MM.1S (cell line): ENCODE measurements around the gene RNF182.

ENCODE experiments used
- DNase-seq: peaks from one replicate; pipeline ENCODE4 v3.0.0-alpha.2; 2015
- H2AFZ ChIP-seq: fragments of 300-600 bp; sonication (generic); 2 replicates; pipeline ENCODE4 v1.6.0; 2016; ENCODE audit warnings: antibody characterized with exemption, low read length
- H3F3A ChIP-seq: fragments of 300-600 bp; sonication (generic); 2 replicates; pipeline ENCODE4 v1.6.1; 2016; ENCODE audit warnings: mild to moderate bottlenecking, antibody characterized with exemption, low read length, moderate library complexity, mixed read lengths; ENCODE audit not compliant: insufficient read depth
- H3K27ac ChIP-seq: fragments of 300-600 bp; sonication (generic); 2 replicates; pipeline ENCODE4 v1.5.1; 2016; ENCODE audit warnings: mild to moderate bottlenecking, low read length
- H3K27me3 ChIP-seq: fragments of 300-600 bp; sonication (generic); replicated peaks from 2 replicates; pipeline ENCODE4 v1.6.0; 2016; ENCODE audit warnings: low read length; ENCODE audit not compliant: insufficient read depth
- H3K36me3 ChIP-seq: fragments of 300-600 bp; sonication (generic); replicated peaks from 2 replicates; pipeline ENCODE4 v1.6.1; 2016; ENCODE audit warnings: mild to moderate bottlenecking, low read length, mixed read lengths; ENCODE audit not compliant: insufficient read depth
- H3K4me1 ChIP-seq: fragments of 300-600 bp; sonication (generic); 2 replicates; pipeline ENCODE4 v1.6.1; 2016; ENCODE audit warnings: low read length, mixed read lengths
- H3K4me2 ChIP-seq: fragments of 300-600 bp; sonication (generic); 2 replicates; pipeline ENCODE4 v1.6.0; 2016; ENCODE audit warnings: low read depth, low read length
- H3K4me3 ChIP-seq: fragments of 300-600 bp; sonication (generic); 2 replicates; pipeline ENCODE4 v1.5.1; 2016; ENCODE audit warnings: low read length, mixed read lengths
- H3K79me2 ChIP-seq: fragments of 300-600 bp; sonication (generic); 2 replicates; pipeline ENCODE4 v1.6.1; 2016; ENCODE audit warnings: mixed run types, low read length, mixed read lengths
- H3K9ac ChIP-seq: fragments of 300-600 bp; sonication (generic); 2 replicates; pipeline ENCODE4 v1.6.1; 2016; ENCODE audit warnings: low read length, mixed read lengths
- H3K9me2 ChIP-seq: fragments of 300-600 bp; sonication (generic); replicated peaks from 2 replicates; pipeline ENCODE4 v1.6.1; 2016; ENCODE audit warnings: mild to moderate bottlenecking, low read length, mixed read lengths; ENCODE audit not compliant: insufficient read depth
- H3K9me3 ChIP-seq: fragments of 300-600 bp; sonication (generic); replicated peaks from 2 replicates; pipeline ENCODE4 v1.6.1; 2016; ENCODE audit warnings: mild to moderate bottlenecking, low read length, mixed read lengths; ENCODE audit not compliant: insufficient read depth
- H4K20me1 ChIP-seq: fragments of 300-600 bp; sonication (generic); 2 replicates; pipeline ENCODE4 v1.6.1; 2016; ENCODE audit warnings: mild to moderate bottlenecking, low read length, moderate library complexity, mixed read lengths; ENCODE audit not compliant: insufficient read depth
- EZH2 ChIP-seq: fragments of 300-600 bp; sonication (generic); optimal IDR thresholded peaks from 2 replicates; pipeline ENCODE3; 2017; ENCODE audit warnings: low read depth, mild to moderate bottlenecking, antibody characterized with exemption, low read length, mixed read lengths
- EZH2phosphoT487 ChIP-seq: fragments of 300-600 bp; sonication (generic); IDR thresholded peaks from 2 replicates; pipeline ENCODE4 v1.6.1; 2018; ENCODE audit warnings: antibody characterized with exemption, low read length
- TF ChIP-seq, protein P1 (sequence below): fragments of 300-600 bp; sonication (generic); IDR thresholded peaks from 2 replicates; pipeline ENCODE4 v1.5.1; 2016; ENCODE audit warnings: antibody characterized with exemption, low read length, mixed read lengths

RNF182 gene

GRCh38 chr6:14026831-14027539 lies 102.2 kb downstream of the RNF182 start:
- no peak overlapping the region for H3K27ac ChIP-seq
- H3K79me2 ChIP-seq: no peaks in the 10 kb centered on the region
- no peaks in the 10 kb centered on the region for H3K36me3 ChIP-seq
- no peak overlapping the region for H3K4me2 ChIP-seq
- no peaks in the 10 kb centered on the region for H3K27me3 ChIP-seq
- no peak overlapping the region for H2AFZ ChIP-seq
- no peaks in the 10 kb centered on the region for H3K9me2 ChIP-seq
- no peak for TF ChIP-seq EZH2phosphoT487
- TF ChIP-seq, protein P1, sequence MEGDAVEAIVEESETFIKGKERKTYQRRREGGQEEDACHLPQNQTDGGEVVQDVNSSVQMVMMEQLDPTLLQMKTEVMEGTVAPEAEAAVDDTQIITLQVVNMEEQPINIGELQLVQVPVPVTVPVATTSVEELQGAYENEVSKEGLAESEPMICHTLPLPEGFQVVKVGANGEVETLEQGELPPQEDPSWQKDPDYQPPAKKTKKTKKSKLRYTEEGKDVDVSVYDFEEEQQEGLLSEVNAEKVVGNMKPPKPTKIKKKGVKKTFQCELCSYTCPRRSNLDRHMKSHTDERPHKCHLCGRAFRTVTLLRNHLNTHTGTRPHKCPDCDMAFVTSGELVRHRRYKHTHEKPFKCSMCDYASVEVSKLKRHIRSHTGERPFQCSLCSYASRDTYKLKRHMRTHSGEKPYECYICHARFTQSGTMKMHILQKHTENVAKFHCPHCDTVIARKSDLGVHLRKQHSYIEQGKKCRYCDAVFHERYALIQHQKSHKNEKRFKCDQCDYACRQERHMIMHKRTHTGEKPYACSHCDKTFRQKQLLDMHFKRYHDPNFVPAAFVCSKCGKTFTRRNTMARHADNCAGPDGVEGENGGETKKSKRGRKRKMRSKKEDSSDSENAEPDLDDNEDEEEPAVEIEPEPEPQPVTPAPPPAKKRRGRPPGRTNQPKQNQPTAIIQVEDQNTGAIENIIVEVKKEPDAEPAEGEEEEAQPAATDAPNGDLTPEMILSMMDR: no peak
- TF ChIP-seq EZH2: no peak
- no peak for DNase-seq
- no peaks in the 10 kb centered on the region for H3K9me3 ChIP-seq
- H4K20me1 ChIP-seq: no peaks in the 10 kb centered on the region
- H3F3A ChIP-seq: no peaks in the 10 kb centered on the region
- H3K4me3 ChIP-seq: no peak overlapping the region
- H3K9ac ChIP-seq: no peak overlapping the region
- H3K4me1 ChIP-seq: no peaks in the 10 kb centered on the region

DNA sequence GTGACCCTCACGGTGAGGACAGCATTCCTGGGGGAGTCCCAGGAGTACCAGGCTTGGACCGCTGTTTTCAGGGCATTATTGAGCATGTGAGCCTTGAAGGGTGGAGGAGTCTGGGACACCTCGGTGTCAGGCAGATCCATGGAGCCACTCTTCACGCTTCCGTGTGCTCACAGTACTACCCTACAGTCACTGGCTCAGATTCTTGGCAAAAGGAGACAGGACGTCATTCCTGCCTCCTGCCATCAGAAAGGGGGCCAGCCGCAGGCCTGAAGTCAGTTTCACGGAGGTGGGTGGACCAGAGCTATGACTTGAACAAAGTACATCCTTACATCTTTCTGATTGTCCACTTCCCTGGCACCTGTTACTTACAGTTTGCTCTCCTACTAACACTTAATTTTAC lies 103.9 kb downstream of the RNF182 start:
- Histone ChIP-seq H3K4me3 (no peak overlapping the region), H3K27ac (no peak overlapping the region), H3F3A (no peaks in the 10 kb centered on the region), H3K4me1 (no peaks in the 10 kb centered on the region), H4K20me1 (no peaks in the 10 kb centered on the region), H3K9me2 (no peaks in the 10 kb centered on the region), H3K4me2 (no peak overlapping the region), H2AFZ (no peak overlapping the region), H3K79me2 (no peaks in the 10 kb centered on the region), H3K36me3 (no peaks in the 10 kb centered on the region), H3K9ac (no peak overlapping the region), H3K9me3 (no peaks in the 10 kb centered on the region), H3K27me3 (no peaks in the 10 kb centered on the region)
- TF ChIP-seq EZH2phosphoT487: no peak
- TF ChIP-seq, protein P1: no peak
- DNase-seq: no peak

GRCh38 chr6:14029605-14030004 lies 104.9 kb downstream of the RNF182 start:
- TF ChIP-seq EZH2: no peak
- no peaks in the 10 kb centered on the region for H3K36me3 ChIP-seq
- no peaks in the 10 kb centered on the region for H3K9me3 ChIP-seq
- no peaks in the 10 kb centered on the region for H3K79me2 ChIP-seq
- H3K4me2 ChIP-seq: no peak overlapping the region
- H3K4me3 ChIP-seq: no peak overlapping the region
- no peak overlapping the region for H3K9ac ChIP-seq
- no peaks in the 10 kb centered on the region for H3K4me1 ChIP-seq
- DNase-seq: no peak
- no peaks in the 10 kb centered on the region for H4K20me1 ChIP-seq
- no peaks in the 10 kb centered on the region for H3K9me2 ChIP-seq
- no peaks in the 10 kb centered on the region for H3K27me3 ChIP-seq
- H3F3A ChIP-seq: no peaks in the 10 kb centered on the region
- no peak overlapping the region for H3K27ac ChIP-seq
- no peak overlapping the region for H2AFZ ChIP-seq
